ENCODE results near the gene PSENEN.

DNA sequence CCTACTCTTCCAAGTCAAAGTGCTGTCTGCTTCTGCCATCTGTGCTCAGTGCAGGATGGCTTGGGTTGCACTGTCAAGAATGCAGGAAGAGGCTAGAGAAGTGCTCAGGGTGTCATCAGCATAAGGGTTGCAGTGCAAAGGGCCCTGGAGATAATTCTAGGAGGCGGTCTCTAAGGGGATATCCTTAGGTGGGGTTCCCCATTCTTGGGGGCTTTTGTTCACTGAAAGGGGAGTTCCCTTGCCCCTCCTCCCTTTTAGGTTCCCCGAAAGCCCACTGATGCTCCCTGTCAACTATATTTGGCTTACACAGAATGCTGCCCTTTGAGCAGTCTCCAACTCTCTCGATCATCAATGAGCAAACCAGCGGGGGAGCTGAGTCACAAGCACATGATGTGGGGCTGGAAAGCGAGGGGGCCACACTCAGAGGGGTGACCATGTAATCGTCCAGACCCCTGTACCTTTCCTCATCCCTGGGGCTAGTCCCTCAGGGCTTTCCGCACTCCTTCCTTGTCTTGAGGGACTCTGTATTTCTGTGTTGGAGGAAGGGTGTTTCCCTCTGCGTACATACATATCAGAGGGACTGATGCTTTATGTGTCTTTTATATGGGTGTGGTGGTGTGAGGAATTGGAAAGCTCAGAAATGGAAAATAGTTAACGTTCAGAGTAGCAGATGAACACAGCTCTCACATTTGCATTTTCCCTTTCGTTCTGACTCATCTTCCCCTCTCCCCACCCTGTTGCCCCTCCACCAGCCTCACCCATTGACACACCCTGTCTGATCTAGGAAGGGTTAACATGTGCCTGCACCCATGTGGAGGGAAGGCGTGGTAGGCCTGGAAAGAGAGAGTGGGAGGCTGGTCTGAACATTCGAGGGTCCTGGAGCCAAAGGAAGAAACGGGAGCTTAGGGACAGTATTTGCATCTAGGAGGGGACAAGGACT, 34.4 kb upstream of the PSENEN start:
- TF ChIP-seq EZH2 (IDR thresholded peaks at IDR 0.05; ENCODE audit: low read depth, low read length, severe bottlenecking) (no peak), POLR2A (IDR thresholded peaks at IDR 0.05; ENCODE audit: control extremely low read depth in 1 of 2, low read depth in 2 of 2, low read length in 2 of 2) (no peak), CBX8 (IDR thresholded peaks at IDR 0.05; ENCODE audit: borderline replicate concordance, low read depth, low read length) (no peak), CREB1 (IDR thresholded peaks at IDR 0.05) (no peak), POLR2AphosphoS5 (IDR thresholded peaks at IDR 0.05; ENCODE audit: low read depth, low read length) (no peak), CBX5 (IDR thresholded peaks at IDR 0.05; ENCODE audit: low read depth, low read length) (no peak), RXRA (IDR thresholded peaks at IDR 0.05; ENCODE audit: insufficient read depth, low read depth, low read length) (no peak), GTF2F1 (IDR thresholded peaks at IDR 0.05; ENCODE audit: borderline replicate concordance, low read depth, low read length) (no peak), EP300 (IDR thresholded peaks at IDR 0.05; ENCODE audit: borderline replicate concordance in 1 of 2, low read depth in 2 of 2, low read length in 2 of 2) (no peak), BCL11A (IDR thresholded peaks at IDR 0.05; ENCODE audit: low read depth in 2 of 2, low read length in 2 of 2) (no peak)
- TF ChIP-seq, protein P1, sequence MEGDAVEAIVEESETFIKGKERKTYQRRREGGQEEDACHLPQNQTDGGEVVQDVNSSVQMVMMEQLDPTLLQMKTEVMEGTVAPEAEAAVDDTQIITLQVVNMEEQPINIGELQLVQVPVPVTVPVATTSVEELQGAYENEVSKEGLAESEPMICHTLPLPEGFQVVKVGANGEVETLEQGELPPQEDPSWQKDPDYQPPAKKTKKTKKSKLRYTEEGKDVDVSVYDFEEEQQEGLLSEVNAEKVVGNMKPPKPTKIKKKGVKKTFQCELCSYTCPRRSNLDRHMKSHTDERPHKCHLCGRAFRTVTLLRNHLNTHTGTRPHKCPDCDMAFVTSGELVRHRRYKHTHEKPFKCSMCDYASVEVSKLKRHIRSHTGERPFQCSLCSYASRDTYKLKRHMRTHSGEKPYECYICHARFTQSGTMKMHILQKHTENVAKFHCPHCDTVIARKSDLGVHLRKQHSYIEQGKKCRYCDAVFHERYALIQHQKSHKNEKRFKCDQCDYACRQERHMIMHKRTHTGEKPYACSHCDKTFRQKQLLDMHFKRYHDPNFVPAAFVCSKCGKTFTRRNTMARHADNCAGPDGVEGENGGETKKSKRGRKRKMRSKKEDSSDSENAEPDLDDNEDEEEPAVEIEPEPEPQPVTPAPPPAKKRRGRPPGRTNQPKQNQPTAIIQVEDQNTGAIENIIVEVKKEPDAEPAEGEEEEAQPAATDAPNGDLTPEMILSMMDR (IDR thresholded peaks at IDR 0.05; ENCODE audit: control extremely low read depth in 1 of 3, insufficient read depth in 1 of 3, low read depth in 1 of 3, low read length in 3 of 3), result no peak
- TF ChIP-seq, protein P2, sequence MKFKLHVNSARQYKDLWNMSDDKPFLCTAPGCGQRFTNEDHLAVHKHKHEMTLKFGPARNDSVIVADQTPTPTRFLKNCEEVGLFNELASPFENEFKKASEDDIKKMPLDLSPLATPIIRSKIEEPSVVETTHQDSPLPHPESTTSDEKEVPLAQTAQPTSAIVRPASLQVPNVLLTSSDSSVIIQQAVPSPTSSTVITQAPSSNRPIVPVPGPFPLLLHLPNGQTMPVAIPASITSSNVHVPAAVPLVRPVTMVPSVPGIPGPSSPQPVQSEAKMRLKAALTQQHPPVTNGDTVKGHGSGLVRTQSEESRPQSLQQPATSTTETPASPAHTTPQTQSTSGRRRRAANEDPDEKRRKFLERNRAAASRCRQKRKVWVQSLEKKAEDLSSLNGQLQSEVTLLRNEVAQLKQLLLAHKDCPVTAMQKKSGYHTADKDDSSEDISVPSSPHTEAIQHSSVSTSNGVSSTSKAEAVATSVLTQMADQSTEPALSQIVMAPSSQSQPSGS (IDR thresholded peaks at IDR 0.05; ENCODE audit: low read length), result no peak
- TF ChIP-seq, protein P3, sequence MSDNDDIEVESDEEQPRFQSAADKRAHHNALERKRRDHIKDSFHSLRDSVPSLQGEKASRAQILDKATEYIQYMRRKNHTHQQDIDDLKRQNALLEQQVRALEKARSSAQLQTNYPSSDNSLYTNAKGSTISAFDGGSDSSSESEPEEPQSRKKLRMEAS (IDR thresholded peaks at IDR 0.05), result 0 out of 2 replicates have a peak, but pooled peaks have one; percentile 5

Data from H1 (cell line).